Measurements from ENCODE around the gene ZNF800.

- TF ChIP-seq CTCF (IDR thresholded peaks at IDR 0.05), result no peak
- no peak for TF ChIP-seq EZH2 (IDR thresholded peaks at IDR 0.05; ENCODE audit: borderline replicate concordance, insufficient read depth, low read depth, low read length, poor library complexity, severe bottlenecking)
Observed at GRCh38 chr7:127350586-127350985, 41.9 kb downstream of the ZNF800 start.

Measured in B cell (primary cell).